Mucosa of descending colon (tissue), 3 donors: ENCODE data around the gene GNAQ. TPM values are rescaled to one million over a fixed set of nuclear protein-coding genes. Genes with fewer than 3 reads are reported as not detected.

ENCODE experiments used
- ATAC-seq: fragments of 200-7000 bp; cut with Tn5 transposase; one replicate; pipeline ENCODE4 v1.9.1; 2020; ENCODE audit warnings: mild to moderate bottlenecking, moderate library complexity
- DNase-seq, 3 donors: peaks; one replicate each; pipeline ENCODE4 v3.0.0-alpha.2; 2020
- H3K36me3 ChIP-seq: fragments of 200-600 bp; one replicate; pipeline ENCODE4 v1.8.0; 2021; ENCODE audit warnings: low read depth, mild to moderate bottlenecking
- H3K4me1 ChIP-seq: fragments of 200-600 bp; one replicate; pipeline ENCODE4 v1.8.0; 2021; ENCODE audit warnings: low read depth, mild to moderate bottlenecking
- H3K4me3 ChIP-seq: fragments of 200-600 bp; one replicate; pipeline ENCODE4 v1.8.0; 2021; ENCODE audit warnings: mild to moderate bottlenecking
- H3K9me3 ChIP-seq: fragments of 200-600 bp; one replicate; pipeline ENCODE4 v1.8.0; 2021; ENCODE audit warnings: mild to moderate bottlenecking
- CTCF ChIP-seq: fragments of 200-600 bp; IDR thresholded peaks from one replicate; pipeline ENCODE4 v1.8.0; 2022; ENCODE audit warnings: antibody characterized with exemption, mild to moderate bottlenecking
- intact Hi-C, 2 donors: fragments of 100-400 bp; cut with DNase I in 1 of 2; cut with micrococcal nuclease in 1 of 2; formaldehyde crosslinking; loops; one replicate each; pipeline versions ENCODE4 v1.11.0 to v1.11.1; 2022; cut with DNase I, micrococcal nuclease
- total RNA-seq, 3 donors: library from RNA; stranded (reverse); fragmentation: NEBNext Ultra II Directional in 2 of 3; extraction: Animal tissue kit (Norgen Biotek cat#: 25700) in 2 of 3; gene quantifications; one replicate each; pipeline versions ENCODE4 v1.2.1 to v1.2.4, GENCODE V29; 2021 to 2023
- donor health status: DM: no; HTN: no; CAD: no; lungs with moderate emphysema.
- donor health status: DM: no; HTN: no; CAD: no.
- donor health status: DM: no; HTN: yes; CAD: no.

Gene GNAQ
- total RNA-seq, 3 donors from 2014 or later: 95.9 to 115 (median 104) TPM

GRCh38 chr9:77989458-77989857, 42.2 kb downstream of the GNAQ start:
- Histone ChIP-seq H3K4me3 (no peak overlapping the region), H3K9me3 (no peaks in the 10 kb centered on the region), H3K4me1 (peaks cover 36% of the 10 kb centered on the region), H3K36me3 (no peaks in the 10 kb centered on the region)
- intact Hi-C loops: no loop called here
- ATAC-seq (no peak), DNase-seq (no peak)
- TF ChIP-seq CTCF: no peak

- H3K9me3 ChIP-seq: no peaks in the 10 kb centered on the region
- no peak for ATAC-seq
- no peak overlapping the region for H3K4me3 ChIP-seq
- TF ChIP-seq CTCF: no peak
- intact Hi-C loops: no loop called here
- DNase-seq: no peak
- no peaks in the 10 kb centered on the region for H3K36me3 ChIP-seq
- peaks cover 36% of the 10 kb centered on the region for H3K4me1 ChIP-seq
Measured at GRCh38 chr9:77988630-77989029, 43.0 kb downstream of the GNAQ start.

DNA sequence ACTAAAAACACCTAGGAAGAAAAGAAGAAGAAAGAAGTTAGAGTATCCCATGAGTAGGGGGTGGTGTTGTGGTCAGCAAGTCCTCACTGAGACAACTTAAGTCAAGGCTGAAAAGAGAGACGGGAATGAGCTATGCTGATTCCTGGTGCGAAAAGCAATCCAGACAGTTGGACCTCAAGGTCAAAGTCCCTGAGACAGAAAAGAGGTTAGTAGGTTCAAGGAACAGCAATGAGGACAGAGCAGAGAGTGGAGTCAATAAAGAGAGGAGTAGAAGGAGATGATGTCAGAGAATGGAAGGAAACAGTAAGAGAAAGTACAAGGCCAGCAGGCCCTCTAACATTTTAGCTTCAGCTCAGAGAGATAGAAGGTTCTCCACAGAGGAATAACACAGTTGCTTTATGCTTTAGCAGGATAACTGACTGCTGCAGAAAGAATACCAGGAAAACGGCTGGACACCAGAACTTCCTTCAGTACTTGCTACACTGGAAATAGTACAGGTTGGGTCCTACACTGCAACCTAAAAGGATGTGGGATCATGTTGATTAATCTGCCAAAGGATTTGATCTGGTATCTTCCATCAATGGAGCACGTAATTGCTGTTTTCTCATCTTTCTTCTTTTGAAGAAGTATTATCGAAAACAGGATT, 43.6 kb downstream of the GNAQ start:
- H3K9me3 ChIP-seq: no peaks in the 10 kb centered on the region
- TF ChIP-seq CTCF: no peak
- peak in 1 of 3 donors; percentile 70 for DNase-seq
- peak; percentile 87 for ATAC-seq
- H3K4me3 ChIP-seq: no peak overlapping the region
- peaks cover 37% of the 10 kb centered on the region for H3K4me1 ChIP-seq
- intact Hi-C loops: no loop called here
- H3K36me3 ChIP-seq: no peaks in the 10 kb centered on the region

GRCh38 chr9:77987081-77987656, 44.4 kb downstream of the GNAQ start:
- intact Hi-C loops: no loop called here
- H3K9me3 ChIP-seq: no peaks in the 10 kb centered on the region
- ATAC-seq: peak; percentile 51
- TF ChIP-seq CTCF: no peak
- H3K4me3 ChIP-seq: no peak overlapping the region
- no peak for DNase-seq
- no peaks in the 10 kb centered on the region for H3K36me3 ChIP-seq
- peaks cover 45% of the 10 kb centered on the region for H3K4me1 ChIP-seq

- no peak for TF ChIP-seq CTCF
- DNase-seq: peak in 1 of 3 donors; percentile 46
- Histone ChIP-seq H3K4me1 (peaks cover 55% of the 10 kb centered on the region), H3K9me3 (no peaks in the 10 kb centered on the region), H3K4me3 (no peak overlapping the region), H3K36me3 (no peaks in the 10 kb centered on the region)
- intact Hi-C loops: no loop called here
- peak; percentile 74 for ATAC-seq
Measured at GRCh38 chr9:77985996-77986395, 45.6 kb downstream of the GNAQ start.
